GM13977 (cell line): Measurements from ENCODE around the gene GPER1.
"Not testable (repeated sequence)": the region's sequence is repeated elsewhere in the genome, so short reads cannot be mapped to it uniquely, and the experiment has no call there.

Experiments
- DNase-seq: peaks from one replicate; pipeline ENCODE4 v3.0.0; 2012; ENCODE audit warnings: low spot score
- in situ Hi-C: fragments of 300-500 bp; cut with MboI; formaldehyde crosslinking; loops from one replicate; pipeline ENCODE4 v1.12.0; 2022; ENCODE audit warnings: low sequenced_read_pairs, low pct_unique_long_range_greater_than_20kb, mixed read lengths, inconsistent platforms; ENCODE audit not compliant: unreplicated experiment
- TF ChIP-seq, protein P1 (sequence below): IDR thresholded peaks from 2 replicates; pipeline ENCODE4 v1.5.1; 2012; ENCODE audit warnings: mild to moderate bottlenecking, control low read depth; ENCODE audit not compliant: insufficient read depth; ENCODE audit errors: extremely low read depth, missing control alignments

GPER1 gene

DNA sequence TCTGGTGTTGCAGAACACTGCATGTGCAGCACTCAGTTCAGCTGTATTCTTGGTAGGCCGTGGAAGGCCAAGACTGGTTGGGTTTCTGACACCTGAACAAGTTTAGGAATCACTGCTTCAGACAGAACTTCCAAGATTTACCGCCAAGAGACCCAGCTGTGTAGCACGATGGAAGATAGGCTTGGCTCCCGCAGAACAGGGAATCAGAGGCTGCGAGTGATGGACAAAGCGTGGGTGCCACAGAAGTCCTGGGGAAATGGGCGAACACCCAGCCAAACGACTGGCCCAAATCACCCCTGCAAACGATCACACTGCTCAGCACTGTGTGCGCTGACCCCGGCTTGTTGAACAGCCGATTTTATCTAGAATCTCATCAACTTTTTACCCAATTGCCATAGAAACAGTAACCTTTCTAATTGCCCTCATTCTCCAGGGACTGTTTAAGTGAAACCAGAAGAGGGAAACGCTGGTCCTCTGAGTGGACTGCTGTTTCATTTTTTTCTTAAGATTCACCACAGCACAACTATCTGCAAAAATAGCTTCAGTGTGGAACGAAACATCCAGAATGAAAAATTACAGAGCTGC, 54.2 kb downstream of the GPER1 start:
- TF ChIP-seq, protein P1, sequence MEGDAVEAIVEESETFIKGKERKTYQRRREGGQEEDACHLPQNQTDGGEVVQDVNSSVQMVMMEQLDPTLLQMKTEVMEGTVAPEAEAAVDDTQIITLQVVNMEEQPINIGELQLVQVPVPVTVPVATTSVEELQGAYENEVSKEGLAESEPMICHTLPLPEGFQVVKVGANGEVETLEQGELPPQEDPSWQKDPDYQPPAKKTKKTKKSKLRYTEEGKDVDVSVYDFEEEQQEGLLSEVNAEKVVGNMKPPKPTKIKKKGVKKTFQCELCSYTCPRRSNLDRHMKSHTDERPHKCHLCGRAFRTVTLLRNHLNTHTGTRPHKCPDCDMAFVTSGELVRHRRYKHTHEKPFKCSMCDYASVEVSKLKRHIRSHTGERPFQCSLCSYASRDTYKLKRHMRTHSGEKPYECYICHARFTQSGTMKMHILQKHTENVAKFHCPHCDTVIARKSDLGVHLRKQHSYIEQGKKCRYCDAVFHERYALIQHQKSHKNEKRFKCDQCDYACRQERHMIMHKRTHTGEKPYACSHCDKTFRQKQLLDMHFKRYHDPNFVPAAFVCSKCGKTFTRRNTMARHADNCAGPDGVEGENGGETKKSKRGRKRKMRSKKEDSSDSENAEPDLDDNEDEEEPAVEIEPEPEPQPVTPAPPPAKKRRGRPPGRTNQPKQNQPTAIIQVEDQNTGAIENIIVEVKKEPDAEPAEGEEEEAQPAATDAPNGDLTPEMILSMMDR = no peak
- in situ Hi-C loops = no loop called here
- no peak for DNase-seq

DNA sequence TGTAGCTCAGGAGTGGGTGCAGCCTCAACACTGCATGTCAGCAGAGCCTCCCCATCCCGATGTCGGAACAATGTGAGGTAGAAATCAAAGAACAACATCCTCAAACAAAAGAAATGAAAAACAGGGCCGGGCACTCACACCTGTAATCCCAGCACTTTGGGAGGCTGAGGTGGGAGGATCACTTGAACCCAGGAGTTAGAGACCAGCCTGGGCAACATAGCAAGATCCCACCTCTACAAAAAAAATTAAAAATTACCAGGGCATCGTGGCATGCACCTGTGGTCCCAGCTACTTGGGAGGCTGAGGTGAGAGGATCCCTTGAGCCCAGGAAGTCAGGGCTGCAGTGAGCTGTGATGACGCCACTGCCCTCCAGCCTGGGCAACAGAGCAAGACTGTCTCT, 55.1 kb downstream of the GPER1 start:
- DNase-seq, in situ Hi-C loops: not testable (repeated sequence)
